SK-N-SH treated with all-trans-retinoic acid at 6 μM for 48 hours (cell line): ENCODE results near the gene SNUPN.
"Not testable (repeated sequence)": the region's sequence is repeated elsewhere in the genome, so short reads cannot be mapped to it uniquely, and the experiment has no call there.

Source experiments
- ARNTL ChIP-seq: fragments of 450-650 bp; formaldehyde crosslinking; IDR thresholded peaks from 2 replicates; pipeline ENCODE4 v1.5.0; 2020; ENCODE audit warnings: low read depth, mild to moderate bottlenecking, moderate library complexity, borderline replicate concordance
- CREB5 ChIP-seq: fragments of 250-450 bp; sonication (Bioruptor Pico); IDR thresholded peaks from 2 replicates; pipeline ENCODE4 v1.5.1; 2020; ENCODE audit warnings: low read depth, mild to moderate bottlenecking, moderate library complexity
- CSDC2 ChIP-seq: fragments of 250-450 bp; sonication (Bioruptor Pico); IDR thresholded peaks from 2 replicates; pipeline ENCODE4 v1.5.0; 2020; ENCODE audit warnings: mild to moderate bottlenecking, moderate library complexity
- RARB ChIP-seq: fragments of 250-450 bp; sonication (Bioruptor Pico); IDR thresholded peaks from 2 replicates; pipeline ENCODE4 v1.8.0; 2021; ENCODE audit warnings: mild to moderate bottlenecking, moderate library complexity
- SNAI2 ChIP-seq: fragments of 250-450 bp; sonication (Bioruptor Pico); IDR thresholded peaks from 2 replicates; pipeline ENCODE4 v1.5.0; 2020; ENCODE audit warnings: mild to moderate bottlenecking, moderate library complexity
- ZNF8 ChIP-seq: fragments of 450-650 bp; formaldehyde crosslinking; IDR thresholded peaks from 2 replicates; pipeline ENCODE4 v1.5.0; 2020; ENCODE audit warnings: mild to moderate bottlenecking, moderate library complexity
- TF ChIP-seq, protein P1 (sequence below): fragments of 250-450 bp; sonication (Bioruptor Pico); IDR thresholded peaks from 2 replicates; pipeline ENCODE4 v1.8.0; 2020; ENCODE audit warnings: mild to moderate bottlenecking, moderate library complexity, borderline replicate concordance

- not testable (repeated sequence) for TF ChIP-seq ARNTL (CRISPR knock-in tag); CREB5 (CRISPR knock-in tag); ZNF8; RARB (CRISPR knock-in tag); SNAI2; CSDC2 (CRISPR knock-in tag)
- TF ChIP-seq, protein P1, sequence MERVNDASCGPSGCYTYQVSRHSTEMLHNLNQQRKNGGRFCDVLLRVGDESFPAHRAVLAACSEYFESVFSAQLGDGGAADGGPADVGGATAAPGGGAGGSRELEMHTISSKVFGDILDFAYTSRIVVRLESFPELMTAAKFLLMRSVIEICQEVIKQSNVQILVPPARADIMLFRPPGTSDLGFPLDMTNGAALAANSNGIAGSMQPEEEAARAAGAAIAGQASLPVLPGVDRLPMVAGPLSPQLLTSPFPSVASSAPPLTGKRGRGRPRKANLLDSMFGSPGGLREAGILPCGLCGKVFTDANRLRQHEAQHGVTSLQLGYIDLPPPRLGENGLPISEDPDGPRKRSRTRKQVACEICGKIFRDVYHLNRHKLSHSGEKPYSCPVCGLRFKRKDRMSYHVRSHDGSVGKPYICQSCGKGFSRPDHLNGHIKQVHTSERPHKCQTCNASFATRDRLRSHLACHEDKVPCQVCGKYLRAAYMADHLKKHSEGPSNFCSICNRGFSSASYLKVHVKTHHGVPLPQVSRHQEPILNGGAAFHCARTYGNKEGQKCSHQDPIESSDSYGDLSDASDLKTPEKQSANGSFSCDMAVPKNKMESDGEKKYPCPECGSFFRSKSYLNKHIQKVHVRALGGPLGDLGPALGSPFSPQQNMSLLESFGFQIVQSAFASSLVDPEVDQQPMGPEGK: not testable (repeated sequence)
Observed at GRCh38 chr15:75633922-75634321, 8.4 kb upstream of the SNUPN start.
